ENCODE results near the gene REV3L. TPM values are rescaled to one million over a fixed set of nuclear protein-coding genes. Genes with fewer than 3 reads are reported as not detected.

Gene REV3L
- total RNA-seq, 1 donor from 2014 or later = 22.2 TPM

GRCh38 chr6:111276335-111276734 is 206.7 kb downstream of the REV3L start:
- H3K4me3 Mint-ChIP-seq = no peak overlapping the region
- no peak for TF ChIP-seq CTCF (conservative IDR thresholded peaks at IDR 0.05)
- DNase-seq (ENCODE audit: low read depth, low spot score) = no peak
- peaks cover 17% of the 10 kb centered on the region for H3K9me3 Mint-ChIP-seq
- peaks cover 73% of the 10 kb centered on the region for H3K36me3 Mint-ChIP-seq (ENCODE audit: low read depth)
- H3K27me3 Mint-ChIP-seq (ENCODE audit: low read depth) = no peaks in the 10 kb centered on the region
- no peaks in the 10 kb centered on the region for H3K4me1 Mint-ChIP-seq
- no peak overlapping the region for H3K27ac Mint-ChIP-seq (ENCODE audit: unreplicated experiment)

- no peak for TF ChIP-seq CTCF (conservative IDR thresholded peaks at IDR 0.05)
- peaks cover 15% of the 10 kb centered on the region for H3K9me3 Mint-ChIP-seq
Measured at GRCh38 chr6:111274593-111275217, 208.3 kb downstream of the REV3L start.

GRCh38 chr6:111270121-111270520 is 212.9 kb downstream of the REV3L start:
- no peaks in the 10 kb centered on the region for H3K4me1 Mint-ChIP-seq
- H3K4me3 Mint-ChIP-seq = no peak overlapping the region
- peaks cover 11% of the 10 kb centered on the region for H3K9me3 Mint-ChIP-seq
- H3K27ac Mint-ChIP-seq (ENCODE audit: unreplicated experiment) = no peak overlapping the region
- H3K36me3 Mint-ChIP-seq (ENCODE audit: low read depth) = peaks cover 53% of the 10 kb centered on the region
- H3K27me3 Mint-ChIP-seq (ENCODE audit: low read depth) = no peaks in the 10 kb centered on the region
- no peak for TF ChIP-seq CTCF (conservative IDR thresholded peaks at IDR 0.05)
- DNase-seq (ENCODE audit: low read depth, low spot score) = no peak

More at GRCh38 chr6:111274593-111275217, 208.3 kb downstream of the REV3L start:
- H3K36me3 Mint-ChIP-seq (ENCODE audit: low read depth) = peaks cover 72% of the 10 kb centered on the region
- H3K27ac Mint-ChIP-seq (ENCODE audit: unreplicated experiment) = no peak overlapping the region
- H3K4me1 Mint-ChIP-seq = no peaks in the 10 kb centered on the region
- DNase-seq (ENCODE audit: low read depth, low spot score) = no peak
- H3K4me3 Mint-ChIP-seq = no peak overlapping the region
- H3K27me3 Mint-ChIP-seq (ENCODE audit: low read depth) = no peaks in the 10 kb centered on the region

GRCh38 chr6:111269401-111269970 is 213.5 kb downstream of the REV3L start:
- no peaks in the 10 kb centered on the region for H3K4me1 Mint-ChIP-seq
- DNase-seq (ENCODE audit: low read depth, low spot score) = no peak
- no peak for TF ChIP-seq CTCF (conservative IDR thresholded peaks at IDR 0.05)
- H3K4me3 Mint-ChIP-seq = no peak overlapping the region
- H3K27me3 Mint-ChIP-seq (ENCODE audit: low read depth) = no peaks in the 10 kb centered on the region
- H3K9me3 Mint-ChIP-seq = peaks cover 9% of the 10 kb centered on the region
- no peak overlapping the region for H3K27ac Mint-ChIP-seq (ENCODE audit: unreplicated experiment)
- peaks cover 47% of the 10 kb centered on the region for H3K36me3 Mint-ChIP-seq (ENCODE audit: low read depth)

- DNase-seq (ENCODE audit: low read depth, low spot score) = no peak
- Mint-ChIP-seq H3K9me3 (no peaks in the 10 kb centered on the region), H3K4me3 (no peak overlapping the region), H3K36me3 (ENCODE audit: low read depth) (peaks cover 31% of the 10 kb centered on the region), H3K27ac (ENCODE audit: unreplicated experiment) (no peak overlapping the region), H3K4me1 (no peaks in the 10 kb centered on the region), H3K27me3 (ENCODE audit: low read depth) (no peaks in the 10 kb centered on the region)
- no peak for TF ChIP-seq CTCF (conservative IDR thresholded peaks at IDR 0.05)
Measured at GRCh38 chr6:111267764-111268333, 215.2 kb downstream of the REV3L start.
